HG03469 (cell line): ENCODE results near the gene CDCP1.
"Not testable (repeated sequence)": the region's sequence is repeated elsewhere in the genome, so short reads cannot be mapped to it uniquely, and the experiment has no call there.

ENCODE experiments used
- ATAC-seq: cut with Tn5 transposase; IDR thresholded peaks from one replicate; pipeline ENCODE4 v1.9.1; 2021; ENCODE audit warnings: mild to moderate bottlenecking, moderate library complexity, moderate number of reproducible peaks; ENCODE audit not compliant: unreplicated experiment

CDCP1 gene

DNA sequence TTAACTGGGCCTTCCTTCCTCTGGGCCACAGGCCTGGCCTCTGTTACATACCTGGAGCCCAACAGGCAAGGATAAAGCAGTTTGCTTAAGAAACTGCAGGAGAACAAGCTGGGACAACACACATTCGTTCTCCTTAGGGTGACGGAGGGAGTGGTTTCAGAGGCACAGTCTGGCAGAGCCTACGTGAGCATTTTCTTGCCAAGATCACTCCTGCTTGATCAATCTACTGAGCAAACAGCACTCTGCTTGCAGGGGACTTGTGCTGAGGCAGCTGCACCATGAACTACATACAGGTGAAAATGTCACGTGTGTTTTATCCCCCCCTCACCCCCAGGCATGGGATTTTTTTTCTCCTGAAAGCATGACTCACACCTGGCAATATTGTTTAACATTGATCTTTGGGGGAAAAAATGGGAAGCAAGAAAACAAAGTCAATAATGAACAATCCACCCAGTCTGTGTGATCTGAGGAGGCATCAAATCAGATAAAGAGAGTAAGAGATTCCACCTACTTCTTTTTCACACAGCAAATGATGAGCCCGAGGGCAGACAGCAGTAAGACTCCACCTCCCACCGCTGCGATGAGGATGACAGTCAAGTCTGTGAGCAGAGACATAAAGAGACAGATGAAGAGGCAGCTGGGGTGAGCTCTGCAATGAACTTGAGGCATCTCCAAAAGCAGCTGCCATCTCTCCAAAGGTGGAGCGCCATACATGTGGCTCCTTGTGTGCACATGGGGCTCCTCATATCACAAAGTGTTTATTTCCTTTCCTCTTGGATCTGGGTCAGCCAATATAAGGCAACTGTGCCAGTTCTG lies 57.4 kb downstream of the CDCP1 start:
- no peak for ATAC-seq

DNA sequence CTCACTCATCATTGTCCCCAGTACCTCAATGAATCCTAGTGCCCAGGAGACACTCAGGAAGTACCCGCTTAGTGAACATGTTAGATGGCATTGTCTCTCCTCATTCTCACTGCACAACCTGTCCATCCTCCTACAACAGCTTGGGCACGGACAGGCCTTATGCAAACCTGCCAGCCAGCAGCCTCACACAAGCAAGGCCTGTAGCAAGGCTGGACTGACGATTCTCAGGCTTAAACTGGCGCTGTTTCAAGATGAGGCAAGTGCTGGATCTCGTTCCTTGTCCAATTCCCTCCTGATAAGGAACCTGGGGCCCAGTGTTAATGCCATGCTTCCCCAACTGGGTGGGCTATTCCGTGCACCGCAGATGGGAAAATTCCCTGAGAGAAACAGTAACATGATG lies 59.0 kb downstream of the CDCP1 start:
- no peak for ATAC-seq

DNA sequence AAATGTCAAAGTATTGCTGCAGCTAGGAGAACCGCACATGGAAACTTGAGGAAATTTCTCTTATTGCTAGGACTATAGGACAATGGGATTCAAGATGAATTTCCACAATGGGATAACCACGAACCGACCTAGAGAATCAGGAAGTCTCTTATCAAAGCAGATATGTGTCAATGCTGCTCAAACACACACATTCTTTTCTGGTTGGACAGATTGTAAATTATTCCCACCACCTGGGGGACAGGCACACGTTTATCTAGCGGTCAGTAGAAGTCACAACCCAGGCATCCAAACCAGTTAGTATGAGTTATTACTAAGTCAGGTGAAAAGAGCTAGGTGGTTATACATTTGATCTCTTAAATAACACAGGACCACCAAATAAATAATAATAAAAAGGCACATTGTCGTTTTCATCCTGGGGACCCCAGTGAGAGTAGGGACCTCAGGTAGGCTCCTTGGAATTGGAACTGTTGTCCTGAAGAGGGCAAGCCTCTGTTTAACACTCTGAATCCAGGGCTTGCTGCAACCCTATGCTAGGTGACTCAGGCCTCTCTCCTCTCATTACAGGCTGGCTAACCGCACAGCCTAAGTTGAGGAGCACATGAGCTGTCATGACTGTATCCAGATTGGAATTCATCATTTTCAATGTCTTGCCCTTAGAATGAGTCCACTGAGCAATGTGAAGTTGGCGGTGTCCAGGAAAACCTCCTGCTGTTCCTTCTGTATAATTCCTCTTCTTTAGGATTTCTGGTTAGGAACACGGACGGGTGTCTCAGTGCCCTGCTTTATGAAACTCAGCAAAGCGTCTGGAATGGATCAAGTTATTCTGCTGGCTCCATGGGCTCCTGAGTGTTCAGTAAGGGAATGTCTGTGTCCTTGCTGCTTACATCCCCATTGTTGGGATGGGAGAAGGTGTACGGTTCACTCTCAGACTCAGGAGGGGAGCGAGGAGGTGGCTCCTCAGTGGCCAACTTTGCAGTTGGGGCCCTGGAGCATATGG lies 61.1 kb downstream of the CDCP1 start:
- ATAC-seq, result no peak

DNA sequence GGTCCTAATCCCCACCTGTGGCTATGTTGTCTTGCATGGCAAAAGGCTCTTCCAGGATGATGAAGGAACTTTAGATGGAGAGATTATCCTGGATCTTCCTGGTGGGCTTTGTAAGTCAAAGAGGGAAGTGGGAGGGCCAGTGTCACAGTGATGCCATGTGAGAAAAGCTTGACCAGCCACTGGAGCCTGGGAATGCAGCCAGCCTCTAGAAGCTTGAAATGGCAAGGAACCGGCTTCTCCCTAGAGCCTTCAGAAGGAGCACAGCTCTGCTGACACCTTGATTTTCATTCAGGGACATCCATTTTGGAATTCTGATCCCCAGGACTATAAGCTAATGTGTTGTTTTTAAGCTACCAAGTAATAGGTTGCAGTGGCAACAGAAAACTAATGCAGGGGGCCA lies 61.8 kb downstream of the CDCP1 start:
- no peak for ATAC-seq

DNA sequence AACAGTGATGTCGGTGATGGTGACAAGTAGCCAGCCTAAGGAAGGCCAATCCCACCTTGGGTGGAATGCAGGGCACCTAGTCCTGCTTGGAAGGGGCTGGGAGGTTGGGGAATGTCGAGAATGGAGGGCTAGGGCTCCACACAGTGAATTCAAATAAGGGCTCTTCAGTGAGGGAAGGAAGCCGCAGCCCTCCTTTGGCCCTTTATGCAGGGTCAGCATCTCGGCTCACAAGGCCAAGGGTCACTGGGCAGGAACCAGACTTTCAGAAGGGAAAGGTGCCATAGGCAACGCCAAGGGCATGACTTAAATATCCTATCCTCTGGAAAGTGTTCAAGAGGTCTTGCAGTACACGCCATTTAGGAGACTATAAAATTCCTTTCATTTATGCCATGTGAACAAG lies 63.2 kb downstream of the CDCP1 start:
- ATAC-seq, result no peak

DNA sequence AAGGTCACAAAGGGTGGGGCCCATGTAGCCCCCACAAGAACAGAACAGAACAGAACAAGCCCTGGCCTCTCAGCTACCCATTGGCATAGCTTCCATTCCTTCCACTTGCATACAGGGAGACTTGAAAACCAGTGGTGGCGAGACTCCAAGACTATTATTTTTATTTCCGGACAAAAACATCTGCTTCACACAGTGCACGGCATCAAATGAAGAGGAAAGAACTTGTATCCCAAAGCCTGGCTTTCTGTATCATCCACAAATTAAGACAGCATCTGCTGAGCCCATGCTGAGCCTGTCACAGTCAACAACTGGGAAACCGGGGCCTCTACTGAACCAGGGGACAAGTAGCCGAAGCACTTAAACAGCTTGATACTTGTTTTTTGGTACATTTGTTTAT lies 64.0 kb downstream of the CDCP1 start:
- ATAC-seq, result no peak

DNA sequence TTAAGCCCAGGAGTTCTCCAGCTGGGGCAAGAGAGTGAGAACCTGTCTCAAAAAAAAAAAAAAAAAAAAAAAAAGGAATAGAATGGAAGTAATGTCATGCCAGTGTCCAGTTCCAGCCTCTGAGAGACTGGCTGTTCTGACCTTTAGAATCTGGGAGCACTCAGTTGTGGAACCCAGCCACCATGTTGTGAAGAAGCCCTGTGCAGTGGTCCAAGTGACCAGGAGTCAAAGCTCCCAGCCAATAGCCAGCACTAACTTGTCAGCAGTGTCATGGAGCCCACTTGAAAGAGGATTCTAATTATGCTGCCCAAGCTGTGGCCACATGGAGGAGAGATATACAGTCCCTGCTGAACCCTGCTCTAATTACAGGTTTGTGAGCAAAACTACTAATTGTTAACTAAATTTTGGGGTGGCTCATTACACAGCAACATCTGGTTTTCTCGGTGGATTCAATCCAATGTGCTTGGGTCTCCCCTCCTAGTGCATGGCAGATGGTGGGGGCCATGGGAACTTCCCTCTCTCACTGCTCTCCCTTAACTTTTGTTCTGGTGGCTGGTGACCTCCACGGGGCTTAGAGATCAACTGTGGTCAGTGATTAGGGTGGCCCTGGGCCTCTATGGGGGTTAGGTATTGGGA lies 64.6 kb downstream of the CDCP1 start:
- no peak for ATAC-seq

DNA sequence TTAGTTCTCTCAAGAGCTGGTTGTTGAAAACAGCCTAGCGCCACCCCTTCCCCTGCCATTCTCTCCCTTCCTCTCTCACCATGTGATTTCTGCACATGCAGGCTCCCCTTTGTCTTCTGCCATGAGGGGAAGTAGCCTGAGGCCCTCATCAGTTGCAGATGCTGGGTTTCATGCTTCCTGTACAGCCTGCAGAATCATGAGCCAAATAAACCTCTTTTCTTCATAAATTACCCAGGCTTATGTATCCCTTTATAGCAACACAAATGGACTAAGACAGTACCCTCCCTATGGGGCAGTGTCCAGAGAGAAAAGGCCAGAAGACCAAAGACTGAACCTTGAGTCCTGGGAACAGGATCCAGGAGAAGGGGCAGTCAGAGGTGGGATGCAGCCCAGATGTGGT lies 65.4 kb downstream of the CDCP1 start:
- no peak for ATAC-seq

DNA sequence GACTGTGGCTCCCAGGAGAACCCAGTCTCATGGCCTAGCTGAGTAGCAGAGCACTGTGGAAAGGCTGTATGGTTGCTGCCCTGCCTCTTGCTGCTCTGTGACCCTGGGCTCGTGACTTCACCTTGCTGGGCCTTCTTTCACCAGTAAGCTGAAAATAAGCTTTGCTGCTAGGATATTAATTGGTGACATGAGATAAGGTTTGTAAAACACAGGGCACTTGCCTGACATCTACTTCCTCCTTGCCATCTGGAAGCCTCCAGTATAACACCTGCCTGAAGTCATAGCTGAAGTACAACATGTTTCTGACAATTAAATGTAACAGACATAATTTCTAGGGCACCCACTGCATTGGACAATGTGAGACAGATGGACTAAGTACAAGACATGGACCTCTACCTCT lies 66.5 kb downstream of the CDCP1 start:
- no peak for ATAC-seq

DNA sequence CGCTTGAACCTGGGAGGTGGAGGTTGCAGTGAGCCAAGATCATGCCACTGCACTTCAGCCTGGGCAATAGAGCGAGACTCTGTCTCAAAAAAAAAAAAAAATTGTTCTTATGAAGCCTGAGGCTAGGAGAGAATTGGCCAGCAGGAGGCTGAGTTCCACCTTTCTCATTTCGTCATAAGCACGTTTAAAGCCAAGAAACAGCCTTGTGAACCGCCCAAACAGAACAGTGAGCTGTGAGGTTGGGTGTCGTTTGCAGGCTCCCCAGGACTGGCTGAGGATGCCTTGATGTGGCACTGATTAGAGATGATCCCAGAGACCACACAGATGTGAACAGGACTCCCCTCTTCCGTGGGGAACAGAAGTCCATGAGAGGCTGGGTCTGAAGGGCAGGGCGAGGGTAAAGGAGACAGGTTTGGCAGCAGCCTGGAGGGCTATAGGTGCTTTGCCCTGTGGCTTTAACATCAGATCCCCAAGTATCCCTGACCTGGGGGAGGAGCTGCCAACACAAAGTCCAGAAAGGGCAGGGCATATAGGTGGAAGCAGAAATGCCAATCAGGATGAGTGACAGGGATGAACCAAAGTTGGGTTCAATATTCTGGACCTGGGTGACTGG lies 67.2 kb downstream of the CDCP1 start:
- ATAC-seq, result no peak

DNA sequence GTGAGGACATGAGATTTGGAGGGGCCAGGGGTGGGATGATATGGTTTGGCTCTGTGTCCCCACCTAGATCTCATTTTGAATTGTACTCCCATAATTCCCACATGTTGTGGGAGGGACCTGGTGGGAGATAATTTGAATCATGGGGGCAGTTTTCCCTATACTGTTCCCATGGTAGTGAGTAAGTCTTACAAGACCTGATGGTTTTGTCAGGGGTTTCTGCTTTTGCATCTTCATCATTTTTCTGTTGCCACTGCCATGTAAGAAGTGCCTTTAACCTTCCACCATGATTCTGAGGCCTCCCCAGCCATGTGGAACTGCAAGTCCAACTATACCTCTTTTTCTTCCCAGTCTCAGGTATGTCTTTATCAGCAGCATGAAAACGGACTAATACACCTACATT lies 67.9 kb downstream of the CDCP1 start:
- not testable (repeated sequence) for ATAC-seq

DNA sequence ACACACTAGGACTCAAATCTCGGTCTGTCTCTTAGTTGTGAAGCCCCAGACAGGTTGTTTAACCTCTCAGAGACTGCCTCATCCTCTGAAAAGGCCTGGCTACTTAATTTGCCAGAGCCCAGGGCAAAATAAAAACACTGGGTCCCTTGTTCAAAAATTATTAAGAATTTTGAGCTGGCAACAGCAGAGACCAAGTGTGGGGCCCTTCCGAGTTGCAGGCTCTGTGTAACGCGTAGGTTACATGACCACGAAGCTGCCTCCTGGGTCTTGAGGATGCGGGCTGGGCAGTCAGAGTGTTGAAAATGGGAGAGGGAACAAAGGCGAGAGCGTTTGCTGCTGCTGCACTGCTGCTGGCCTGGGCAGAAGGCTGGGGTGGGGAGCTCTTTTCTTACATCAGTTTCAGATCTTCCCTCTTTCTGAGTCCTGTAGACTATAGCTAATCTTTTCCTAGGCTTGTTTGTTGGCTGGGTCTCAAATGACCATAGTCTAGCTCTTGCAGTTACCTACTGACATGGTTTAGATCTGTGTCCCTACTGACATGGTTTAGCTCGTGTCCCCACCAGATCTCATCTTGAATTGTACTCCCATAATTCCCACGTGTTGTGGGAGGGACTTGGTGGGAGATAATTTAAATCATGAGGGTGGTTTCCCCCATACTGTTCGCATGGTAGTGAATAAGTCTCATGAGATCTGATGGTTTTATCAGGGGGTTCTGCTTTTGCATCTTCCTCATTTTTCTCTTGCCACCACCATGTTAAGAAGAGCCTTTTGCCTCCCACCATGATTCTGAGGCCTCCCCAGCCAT lies 70.2 kb downstream of the CDCP1 start:
- ATAC-seq, result no peak

DNA sequence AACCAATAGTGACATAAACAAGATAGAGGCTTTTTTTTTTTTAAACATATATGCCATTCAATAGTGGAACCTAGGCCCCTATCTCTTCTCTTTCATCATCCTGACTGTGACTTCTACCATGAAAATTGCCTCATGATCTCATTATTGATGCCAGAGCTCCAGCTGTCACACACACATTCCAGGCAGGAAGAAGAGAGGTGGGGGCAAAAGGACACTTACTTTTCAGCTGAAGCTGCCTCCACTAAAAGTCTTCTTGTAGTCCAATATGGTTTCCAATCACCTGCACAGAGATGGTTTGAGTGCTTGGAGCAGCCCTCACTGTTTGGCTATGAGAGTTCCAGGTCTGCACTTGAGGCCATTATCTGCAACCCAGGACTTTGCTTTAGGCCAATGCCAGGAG lies 75.1 kb downstream of the CDCP1 start:
- no peak for ATAC-seq

DNA sequence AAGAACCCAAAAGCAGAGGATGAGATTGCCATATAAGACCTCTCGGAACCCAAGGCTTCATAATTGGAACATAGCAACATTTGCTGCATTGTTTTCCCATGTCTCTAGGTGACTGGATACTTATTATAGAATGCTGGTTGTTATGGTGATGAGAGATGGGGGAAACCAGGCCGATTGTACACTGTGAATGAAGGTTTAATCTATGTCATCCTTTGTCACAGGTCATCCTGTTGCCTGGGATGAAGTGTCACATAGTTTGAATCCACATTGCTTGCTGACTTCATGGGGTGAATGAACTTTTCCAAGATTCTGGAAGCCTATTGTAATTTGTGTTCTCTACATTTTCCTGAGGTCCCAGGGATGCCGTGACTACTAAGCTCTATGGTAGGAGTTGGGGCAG lies 78.2 kb downstream of the CDCP1 start:
- ATAC-seq, result no peak

DNA sequence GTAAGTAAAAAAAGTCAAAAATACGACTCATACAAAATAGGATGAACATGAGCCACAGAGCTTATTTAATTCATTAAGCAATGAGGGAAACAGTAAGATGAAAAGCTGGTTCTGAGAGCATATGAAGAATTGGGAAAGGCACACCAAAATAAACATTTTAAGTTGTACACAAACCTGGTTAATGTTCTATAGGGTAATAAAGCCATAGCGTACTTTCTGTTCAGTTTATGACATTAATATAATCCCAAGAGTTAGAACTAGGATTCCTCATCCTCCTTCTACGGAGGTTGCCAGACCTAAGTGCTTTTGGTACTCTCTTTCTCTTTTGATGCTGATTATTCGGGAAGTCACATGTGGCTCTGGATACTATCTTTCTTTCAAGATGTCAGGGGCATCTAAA lies 78.7 kb downstream of the CDCP1 start:
- ATAC-seq, result no peak

DNA sequence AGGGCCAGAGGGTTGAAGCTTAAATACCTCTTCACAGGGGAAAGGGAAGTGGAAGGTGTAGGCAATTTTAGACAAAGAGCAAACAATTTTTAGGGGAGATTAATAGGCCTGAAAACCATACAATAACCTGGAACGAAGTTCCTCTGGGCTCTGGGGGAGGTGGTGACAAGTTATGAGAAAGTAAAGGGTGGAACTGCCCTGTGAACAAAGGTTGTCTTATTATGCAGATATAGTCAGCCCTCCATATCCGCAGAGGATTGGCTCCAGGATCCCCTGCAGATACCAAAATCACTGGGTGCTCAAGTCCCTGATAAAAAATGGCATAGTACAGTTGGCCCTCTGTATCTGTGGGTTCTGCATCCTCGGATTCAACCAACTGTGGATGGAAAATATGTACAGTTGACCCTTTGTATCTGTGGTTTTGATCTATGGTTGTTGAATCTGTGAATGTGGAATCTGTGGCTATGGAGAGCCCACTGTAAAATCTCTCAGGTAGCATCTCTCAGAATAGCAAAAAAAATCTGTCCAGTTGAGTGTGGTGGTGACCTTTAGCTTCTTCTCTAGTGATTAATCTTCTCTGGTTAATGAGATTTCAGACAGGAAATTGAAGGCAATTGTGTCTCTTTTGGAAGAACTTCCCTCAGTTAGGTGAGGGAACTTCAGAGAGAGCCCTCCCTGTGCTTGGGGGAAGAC lies 79.9 kb downstream of the CDCP1 start:
- ATAC-seq, result no peak

DNA sequence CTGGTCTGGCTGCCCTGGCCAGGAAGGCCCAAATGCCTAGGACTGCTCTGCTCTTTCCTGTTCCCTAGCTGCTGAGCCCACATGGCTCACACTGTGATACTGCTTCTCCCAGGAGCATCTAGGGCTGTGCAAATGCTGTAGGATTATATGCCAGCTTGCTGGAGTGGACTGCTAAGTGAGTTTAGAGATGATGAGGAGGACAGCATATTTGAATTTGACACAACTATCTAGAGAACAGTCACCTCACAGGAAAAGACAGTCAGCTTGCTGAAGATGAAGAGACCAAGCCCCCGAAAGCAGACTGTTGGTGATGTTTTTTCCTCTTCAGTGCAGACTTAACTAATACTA lies 80.8 kb downstream of the CDCP1 start:
- no peak for ATAC-seq

DNA sequence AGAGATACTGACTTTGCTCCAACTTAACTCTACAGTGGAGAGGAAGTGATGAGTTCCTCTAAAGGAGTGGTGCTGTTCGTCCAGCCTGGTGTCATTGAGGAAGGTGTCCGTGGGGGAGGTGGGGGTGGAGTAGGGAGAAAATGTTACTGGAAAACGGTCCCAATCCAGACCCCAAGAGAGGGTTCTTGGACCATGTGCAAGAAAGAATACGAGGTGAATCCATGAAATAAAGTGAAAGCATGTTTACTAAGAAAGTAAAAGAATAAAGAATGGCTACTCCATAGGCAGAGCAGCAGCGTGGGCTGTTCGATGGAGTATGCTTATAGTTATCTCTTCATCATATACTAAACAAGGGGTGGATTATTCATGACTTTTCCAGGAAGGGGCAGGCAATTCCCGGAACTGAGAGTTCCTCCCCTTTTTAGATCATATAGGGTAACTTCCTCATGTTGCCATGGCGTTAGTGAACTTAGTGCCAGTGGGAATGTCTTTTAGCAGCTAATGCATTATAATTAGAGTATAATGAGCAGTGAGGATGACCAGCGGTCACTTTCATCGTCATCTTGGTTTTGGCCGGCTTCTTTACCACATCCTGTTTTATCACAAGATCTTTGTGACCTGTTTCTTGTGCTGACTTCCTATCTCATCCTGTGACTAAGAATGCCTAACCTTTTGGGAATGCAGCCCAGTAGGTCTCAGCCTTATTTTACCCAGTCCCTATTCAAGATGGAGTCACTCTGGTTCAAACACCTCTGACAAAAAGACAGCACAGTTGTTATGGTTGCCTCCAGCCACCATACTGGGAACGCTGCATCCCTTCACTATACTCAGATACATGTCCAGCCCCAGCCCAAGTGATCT lies 81.4 kb downstream of the CDCP1 start:
- no peak for ATAC-seq

DNA sequence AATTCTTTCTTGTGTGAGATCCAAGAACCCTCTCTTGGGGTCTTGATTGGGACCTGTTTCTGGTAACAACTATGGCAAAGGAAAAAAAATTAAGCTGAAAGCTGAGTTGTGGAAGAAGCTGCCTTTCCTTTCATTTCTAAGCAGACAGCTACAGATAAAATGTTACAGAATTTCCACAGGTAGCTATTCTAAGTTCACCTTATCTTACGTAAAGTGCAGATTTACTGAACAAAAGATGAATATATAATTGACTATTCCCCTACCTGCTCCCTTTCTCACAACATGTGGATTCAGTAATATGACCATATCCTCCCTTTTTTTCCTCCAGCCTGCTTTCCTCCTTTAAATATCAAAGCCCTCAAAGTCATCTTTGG lies 83.5 kb downstream of the CDCP1 start:
- ATAC-seq, result no peak
